PFSK-1 (cell line): Measurements from ENCODE around the gene MKX.

Experiments
- POLR2AphosphoS5 ChIP-seq: IDR thresholded peaks from 2 replicates; pipeline ENCODE4 v1.6.1; 2012; ENCODE audit warnings: low read depth, mild to moderate bottlenecking, control low read depth, low read length, moderate library complexity
- REST ChIP-seq, 2 experiments: IDR thresholded peaks; 2 replicates each; pipeline versions ENCODE4 v1.6.1 to v1.8.0; 2011 to 2012; ENCODE audit warnings: low read depth in 2 of 2, low read length in 2 of 2, control low read depth in 1 of 2, inconsistent platforms in 1 of 2, mild to moderate bottlenecking in 1 of 2, moderate library complexity in 1 of 2; ENCODE audit not compliant: insufficient read depth in 1 of 2

- TF ChIP-seq POLR2AphosphoS5, result no peak
- TF ChIP-seq REST (IDR thresholded peaks at IDR 0.05; ENCODE audit: insufficient read depth in 1 of 2, low read depth in 2 of 2, low read length in 2 of 2), result no peak
Observed at GRCh38 chr10:27687326-27687725, 58.3 kb downstream of the MKX start.
